HG03378 (cell line): Measurements from ENCODE around the gene ELK3.
"Not testable (repeated sequence)": the region's sequence is repeated elsewhere in the genome, so short reads cannot be mapped to it uniquely, and the experiment has no call there.

Experiments
- ATAC-seq: cut with Tn5 transposase; IDR thresholded peaks from one replicate; pipeline ENCODE4 v1.9.1; 2021; ENCODE audit warnings: mild to moderate bottlenecking, moderate library complexity; ENCODE audit not compliant: unreplicated experiment

Gene ELK3

DNA sequence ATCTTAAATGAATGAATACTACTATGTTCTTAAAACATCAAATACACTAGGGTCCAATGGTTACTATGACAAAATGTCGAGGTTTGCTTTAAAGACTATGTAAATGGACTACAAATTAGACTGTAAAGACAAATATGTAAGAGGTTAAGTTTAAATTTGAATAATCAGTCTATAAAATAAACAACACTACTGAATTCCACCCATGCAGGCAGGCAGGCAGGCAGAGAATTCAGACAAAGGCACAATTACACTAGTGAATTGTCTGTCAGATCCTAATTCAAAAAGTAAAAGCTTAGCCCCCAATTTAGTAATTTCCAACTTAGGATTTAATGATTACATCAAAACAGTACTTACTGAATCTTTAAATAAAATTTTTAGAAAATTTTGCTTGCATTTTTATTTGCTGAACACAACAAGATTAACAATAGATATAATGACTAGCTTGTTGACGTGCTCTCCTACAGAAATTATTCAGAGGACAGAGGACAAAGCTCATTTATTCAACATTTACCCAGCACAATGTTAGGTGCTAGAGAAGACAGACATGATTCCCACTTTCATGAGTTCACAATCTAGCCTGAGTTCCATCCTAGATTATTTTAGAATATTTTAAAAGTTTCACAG is 108.6 kb downstream of the ELK3 start:
- ATAC-seq, result no peak

DNA sequence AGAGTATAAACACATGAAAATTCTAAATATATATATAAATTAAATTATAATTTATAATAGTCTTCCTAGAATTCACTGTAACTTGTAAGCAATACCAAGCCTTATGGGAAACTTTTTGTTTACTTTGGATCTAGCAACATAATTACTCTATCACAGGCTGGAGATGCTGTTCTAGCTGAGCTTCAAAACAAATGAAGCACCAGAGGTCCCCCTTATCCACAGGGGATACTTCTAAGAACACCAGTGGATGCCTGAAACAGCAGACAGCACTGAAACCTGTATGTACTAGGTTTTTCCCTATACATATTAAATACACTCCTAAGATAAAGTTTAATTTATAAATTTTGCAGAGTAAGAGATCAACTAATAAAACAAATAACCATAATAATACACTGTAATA is 109.5 kb downstream of the ELK3 start:
- no peak for ATAC-seq

DNA sequence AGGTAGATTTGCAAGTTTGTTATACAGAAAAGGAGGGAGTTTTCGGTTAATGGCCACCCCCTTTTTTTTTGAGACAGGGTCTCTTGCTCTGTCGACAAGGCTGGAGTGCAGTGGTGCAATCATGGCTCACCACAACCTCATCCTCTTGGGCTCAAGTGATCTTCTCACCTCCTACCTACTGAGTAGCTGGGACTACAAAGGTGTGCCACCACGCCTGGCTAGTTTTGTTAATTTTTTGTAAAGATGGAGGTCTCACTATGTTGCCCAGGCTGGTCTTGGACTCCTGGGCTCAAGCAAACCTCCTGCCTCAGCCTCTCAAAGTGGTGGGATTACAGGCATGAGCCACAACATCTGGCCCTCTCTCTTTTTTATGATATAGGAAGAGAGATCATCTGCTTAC is 111.5 kb downstream of the ELK3 start:
- no peak for ATAC-seq

DNA sequence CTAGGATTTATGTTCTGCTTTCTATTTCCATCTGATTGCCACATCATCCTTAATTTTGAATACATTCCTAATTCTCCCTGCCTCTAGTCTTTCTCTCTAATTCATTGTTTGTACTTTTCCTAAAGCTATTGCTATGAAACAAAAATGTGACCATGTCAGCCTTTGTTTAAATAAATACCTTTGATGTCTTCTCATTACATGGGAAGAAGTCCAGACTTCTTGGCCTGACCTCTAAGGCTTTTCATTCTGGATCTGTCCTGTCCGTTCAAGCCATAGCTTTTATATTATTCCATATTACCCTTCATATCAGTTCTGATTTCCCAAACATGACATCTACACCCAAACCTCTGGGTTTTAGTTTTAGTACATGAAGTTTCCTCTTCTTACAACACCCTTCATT is 114.7 kb downstream of the ELK3 start:
- no peak for ATAC-seq

DNA sequence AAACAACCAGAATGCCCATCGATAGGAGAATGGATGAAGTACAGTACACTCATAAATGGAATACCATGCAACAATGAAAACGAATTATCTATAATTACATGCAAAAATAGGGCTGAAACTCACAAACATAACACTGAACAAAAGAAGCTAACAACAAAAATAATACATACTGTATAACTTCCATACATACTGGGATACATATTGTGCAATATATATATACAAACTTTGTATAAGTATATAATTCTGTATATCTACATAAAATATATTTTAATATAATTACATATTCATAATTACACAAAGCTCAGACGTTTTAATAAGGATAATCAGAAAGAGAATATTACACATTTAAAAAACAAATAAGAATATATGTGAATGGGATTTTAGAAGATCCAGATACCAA is 115.9 kb downstream of the ELK3 start:
- ATAC-seq, result no peak

DNA sequence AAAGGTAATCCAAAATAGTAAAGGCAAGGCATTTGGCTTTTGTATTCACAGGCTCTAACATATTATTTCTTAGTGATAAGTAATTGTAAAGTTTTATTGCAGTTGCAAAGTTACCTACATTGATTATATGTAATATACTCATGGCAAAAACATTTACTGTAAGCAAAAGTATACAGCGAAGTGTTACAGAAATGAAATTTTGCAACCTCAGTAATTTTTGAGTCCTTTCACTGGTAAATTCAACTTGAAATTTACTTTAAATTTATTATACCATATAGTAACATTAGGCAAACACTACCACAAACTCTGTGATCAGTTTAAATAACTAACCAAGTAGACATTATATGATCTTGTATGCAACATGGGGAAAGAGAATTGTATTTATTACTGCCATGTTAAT is 117.0 kb downstream of the ELK3 start:
- no peak for ATAC-seq

DNA sequence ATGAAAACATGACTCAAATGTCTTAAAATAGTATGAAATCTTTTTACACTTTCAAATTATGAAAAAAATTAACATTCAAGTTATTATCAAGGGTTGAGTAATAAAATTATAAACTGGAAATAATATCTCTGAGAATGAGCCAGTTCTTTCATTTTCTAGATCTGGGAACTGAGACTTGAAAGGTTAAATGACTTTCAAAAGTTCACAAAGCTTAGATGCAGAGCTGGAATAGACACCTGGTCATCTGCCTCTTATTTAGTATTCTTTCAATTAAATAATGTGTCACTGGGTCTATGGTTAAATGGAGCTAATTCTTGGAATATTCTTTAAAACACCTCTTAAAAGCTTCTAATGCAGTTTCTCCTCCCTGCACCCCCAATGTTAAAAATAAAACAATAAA is 119.4 kb downstream of the ELK3 start:
- ATAC-seq, result no peak

DNA sequence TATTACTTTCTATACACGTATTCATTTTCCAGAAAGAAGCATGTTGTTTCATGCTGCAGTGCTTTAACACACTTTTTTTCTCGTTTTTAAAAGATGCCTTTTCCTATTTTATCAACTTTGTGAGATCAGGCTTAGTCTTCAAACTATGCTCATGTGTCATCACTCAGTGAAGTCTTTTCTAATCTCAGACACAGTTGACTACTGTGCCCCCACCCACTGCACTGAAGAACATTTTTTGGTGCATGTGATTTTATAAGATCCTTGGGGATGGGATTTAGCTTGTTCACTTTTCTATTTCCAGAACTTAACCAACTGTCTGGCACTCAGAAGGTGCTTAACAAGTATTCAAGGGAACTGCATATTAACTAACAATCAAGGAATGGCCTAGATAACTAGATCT is 120.5 kb downstream of the ELK3 start:
- no peak for ATAC-seq

DNA sequence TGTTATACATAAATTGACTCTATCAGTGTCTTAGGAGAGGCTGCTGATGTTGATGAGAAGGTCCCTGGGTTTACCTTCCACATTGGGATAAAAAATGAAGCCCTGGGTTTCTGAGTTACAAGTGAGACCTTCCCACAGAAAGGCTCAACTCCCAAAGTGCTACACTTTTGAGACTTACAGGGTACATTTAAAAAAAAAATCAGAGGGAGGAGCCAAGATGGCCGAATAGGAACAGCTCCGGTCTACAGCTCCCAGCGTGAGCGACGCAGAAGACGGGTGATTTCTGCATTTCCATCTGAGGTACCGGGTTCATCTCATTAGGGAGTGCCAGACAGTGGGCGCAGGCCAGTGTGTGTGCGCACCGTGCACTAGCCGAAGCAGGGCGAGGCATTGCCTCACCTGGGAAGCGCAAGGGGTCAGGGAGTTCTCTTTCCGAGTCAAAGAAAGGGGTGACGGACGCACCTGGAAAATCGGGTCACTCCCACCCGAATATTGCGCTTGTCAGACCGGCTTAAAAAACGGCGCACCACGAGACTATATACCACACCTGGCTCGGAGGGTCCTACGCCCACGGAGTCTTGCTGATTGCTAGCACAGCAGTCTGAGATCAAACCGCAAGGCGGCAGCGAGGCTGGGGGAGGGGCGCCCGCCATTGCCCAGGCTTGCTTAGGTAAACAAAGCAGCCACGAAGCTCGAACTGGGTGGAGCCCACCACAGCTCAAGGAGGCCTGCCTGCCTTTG is 121.7 kb downstream of the ELK3 start:
- not testable (repeated sequence) for ATAC-seq

DNA sequence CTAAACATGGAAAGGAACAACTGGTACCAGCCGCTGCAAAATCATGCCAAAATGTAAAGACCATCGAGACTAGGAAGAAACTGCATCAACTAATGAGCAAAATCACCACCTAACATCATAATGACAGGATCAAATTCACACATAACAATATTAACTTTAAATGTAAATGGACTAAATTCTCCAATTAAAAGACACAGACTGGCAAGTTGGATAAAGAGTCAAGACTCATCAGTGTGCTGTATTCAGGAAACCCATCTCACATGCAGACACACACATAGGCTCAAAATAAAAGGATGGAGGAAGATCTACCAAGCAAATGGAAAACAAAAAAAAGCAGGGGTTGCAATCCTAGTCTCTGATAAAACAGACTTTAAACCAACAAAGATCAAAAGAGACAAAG is 123.6 kb downstream of the ELK3 start:
- not testable (repeated sequence) for ATAC-seq
